Eye (tissue), 1 donor: ENCODE results near the gene KIAA0319L.
"Not testable (repeated sequence)": the region's sequence is repeated elsewhere in the genome, so short reads cannot be mapped to it uniquely, and the experiment has no call there.

Source experiments
- DNase-seq: peaks from one replicate; pipeline ENCODE4 v3.0.0-alpha.2; 2015

The KIAA0319L gene

DNA sequence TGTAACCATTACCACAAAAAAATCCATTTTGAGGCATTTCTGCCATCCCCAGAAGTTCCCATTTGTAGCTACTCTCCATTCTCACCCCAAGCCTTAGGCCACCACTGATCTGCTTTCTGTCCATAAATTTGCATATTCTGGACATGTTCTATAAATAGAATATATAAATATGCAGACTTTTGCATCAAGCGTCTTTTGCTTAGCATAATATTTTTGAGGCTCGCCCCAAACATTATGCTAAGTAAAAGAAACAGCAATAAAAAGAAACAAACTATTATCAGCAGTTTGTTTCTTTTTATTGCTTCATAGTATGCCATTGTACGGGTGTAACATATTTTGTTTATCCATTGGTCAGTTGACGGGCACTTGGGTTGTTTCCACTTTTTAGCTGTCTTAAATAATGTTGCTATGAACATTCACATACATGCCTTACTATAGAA is 23.8 kb upstream of the KIAA0319L start:
- no peak for DNase-seq

DNA sequence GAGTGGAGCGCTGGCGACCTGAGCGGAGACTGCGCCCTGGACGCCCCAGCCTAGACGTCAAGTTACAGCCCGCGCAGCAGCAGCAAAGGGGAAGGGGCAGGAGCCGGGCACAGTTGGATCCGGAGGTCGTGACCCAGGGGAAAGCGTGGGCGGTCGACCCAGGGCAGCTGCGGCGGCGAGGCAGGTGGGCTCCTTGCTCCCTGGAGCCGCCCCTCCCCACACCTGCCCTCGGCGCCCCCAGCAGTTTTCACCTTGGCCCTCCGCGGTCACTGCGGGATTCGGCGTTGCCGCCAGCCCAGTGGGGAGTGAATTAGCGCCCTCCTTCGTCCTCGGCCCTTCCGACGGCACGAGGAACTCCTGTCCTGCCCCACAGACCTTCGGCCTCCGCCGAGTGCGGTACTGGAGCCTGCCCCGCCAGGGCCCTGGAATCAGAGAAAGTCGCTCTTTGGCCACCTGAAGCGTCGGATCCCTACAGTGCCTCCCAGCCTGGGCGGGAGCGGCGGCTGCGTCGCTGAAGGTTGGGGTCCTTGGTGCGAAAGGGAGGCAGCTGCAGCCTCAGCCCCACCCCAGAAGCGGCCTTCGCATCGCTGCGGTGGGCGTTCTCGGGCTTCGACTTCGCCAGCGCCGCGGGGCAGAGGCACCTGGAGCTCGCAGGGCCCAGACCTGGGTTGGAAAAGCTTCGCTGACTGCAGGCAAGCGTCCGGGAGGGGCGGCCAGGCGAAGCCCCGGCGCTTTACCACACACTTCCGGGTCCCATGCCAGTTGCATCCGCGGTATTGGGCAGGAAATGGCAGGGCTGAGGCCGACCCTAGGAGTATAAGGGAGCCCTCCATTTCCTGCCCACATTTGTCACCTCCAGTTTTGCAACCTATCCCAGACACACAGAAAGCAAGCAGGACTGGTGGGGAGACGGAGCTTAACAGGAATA is 20.1 kb upstream of the KIAA0319L start:
- peak; percentile 46 for DNase-seq

DNA sequence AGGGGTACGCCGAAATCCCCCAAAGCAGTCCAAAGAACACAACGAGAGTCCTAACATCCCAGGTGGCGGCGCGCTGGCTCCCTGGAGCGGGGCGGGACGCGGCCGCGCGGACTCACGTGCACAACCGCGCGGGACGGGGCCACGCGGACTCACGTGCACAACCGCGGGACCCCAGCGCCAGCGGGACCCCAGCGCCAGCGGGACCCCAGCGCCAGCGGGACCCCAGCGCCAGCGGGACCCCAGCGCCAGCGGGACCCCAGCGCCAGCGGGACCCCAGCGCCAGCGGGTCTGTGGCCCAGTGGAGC is 19.5 kb upstream of the KIAA0319L start:
- not testable (repeated sequence) for DNase-seq

DNA sequence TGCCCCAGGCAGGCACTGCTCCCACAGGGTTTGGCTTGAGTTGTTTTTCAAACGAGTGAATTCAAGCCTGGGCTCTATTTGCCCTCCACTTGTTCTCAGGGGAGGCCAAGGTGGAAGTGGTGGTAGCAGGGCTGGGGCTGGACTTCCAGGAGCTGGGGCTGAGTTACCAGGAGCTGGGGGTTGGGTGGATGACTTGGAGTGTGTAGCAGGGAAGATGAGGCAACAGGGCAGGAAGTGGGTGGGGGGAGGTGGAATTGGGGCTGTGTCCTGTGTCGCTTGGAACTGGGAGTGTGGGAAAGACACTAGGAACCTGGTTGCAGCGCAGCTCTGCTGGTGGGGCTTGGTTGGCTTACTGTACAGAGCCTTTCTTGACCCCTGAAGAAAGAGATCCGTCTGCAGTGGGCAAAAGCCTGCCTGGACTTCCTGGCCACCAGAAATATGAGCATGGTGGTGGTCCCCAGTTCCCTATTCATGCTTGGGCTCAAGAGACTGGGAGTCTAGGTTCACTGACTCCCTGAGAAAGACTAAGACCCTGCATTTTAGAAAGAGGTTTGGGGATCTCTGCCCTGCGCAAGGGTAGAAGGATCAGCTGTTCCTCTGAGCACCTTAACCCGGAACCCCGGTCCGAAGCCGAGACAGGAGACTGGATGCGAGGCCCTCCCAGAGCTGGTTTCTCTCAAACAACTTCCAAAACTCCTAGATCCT is 19.0 kb upstream of the KIAA0319L start:
- peak; percentile 19 for DNase-seq

DNA sequence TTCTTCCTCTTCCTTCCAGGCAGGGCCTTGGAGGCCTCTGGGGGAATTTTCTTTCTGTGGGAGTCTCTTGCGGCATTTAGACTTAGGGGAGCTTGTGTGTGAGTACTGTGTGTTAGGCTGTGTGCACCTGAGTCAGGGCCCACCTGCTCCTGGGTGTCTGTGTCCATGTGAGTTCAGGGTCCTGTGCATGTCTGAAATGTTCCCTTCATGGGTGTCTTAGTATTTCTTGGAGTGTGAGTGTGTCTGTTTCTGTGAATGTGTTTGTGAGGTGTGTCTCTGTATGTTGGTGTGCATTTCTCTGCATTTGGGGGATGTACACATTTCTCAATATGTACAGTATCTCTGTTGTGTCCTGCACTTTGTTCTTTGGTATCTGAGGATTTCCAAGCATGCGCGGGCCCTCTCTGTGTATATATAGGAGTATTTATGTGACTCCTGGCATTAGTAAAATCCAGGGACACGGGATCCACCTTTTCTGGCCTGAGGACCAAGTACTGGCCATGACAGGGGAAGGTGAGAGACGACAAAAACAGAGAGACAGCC is 18.3 kb upstream of the KIAA0319L start:
- DNase-seq = no peak

DNA sequence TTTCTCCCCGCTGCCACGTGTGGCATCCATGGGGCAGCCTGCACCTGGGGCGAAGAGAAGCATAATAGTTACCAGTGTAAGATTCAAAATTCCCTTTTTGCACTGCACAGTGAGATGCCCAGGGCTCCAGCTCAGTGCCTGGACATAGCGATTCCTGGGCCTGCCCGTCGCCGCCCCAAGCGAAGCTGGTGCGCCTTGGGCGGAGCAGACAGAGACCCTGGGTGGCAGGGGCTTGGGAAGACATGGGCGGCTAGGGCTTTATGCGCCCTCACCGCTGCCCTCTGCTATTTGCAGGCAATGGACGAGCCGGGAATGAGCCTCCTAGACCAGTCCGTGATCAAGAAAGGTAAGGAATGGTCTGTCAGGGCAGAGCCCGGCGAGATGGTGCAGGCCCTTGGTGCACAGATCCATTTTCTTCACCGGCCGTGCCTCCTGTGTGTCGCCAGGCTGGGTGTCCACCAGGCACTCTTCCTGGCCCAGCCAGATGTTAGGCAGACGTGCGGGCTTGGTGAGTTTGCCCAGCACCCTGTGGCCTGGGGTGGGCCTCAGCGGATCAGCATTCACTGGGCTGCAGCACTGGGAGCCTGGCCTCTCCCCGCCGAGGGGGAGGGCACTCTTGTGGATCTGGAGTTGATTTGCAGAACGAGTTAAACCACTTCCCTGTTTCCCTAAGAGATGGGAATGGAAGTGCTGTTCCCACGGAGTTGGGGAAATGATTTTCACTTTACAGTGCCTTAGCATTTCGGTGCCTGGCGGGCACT is 17.6 kb upstream of the KIAA0319L start:
- DNase-seq = peak; percentile 41

DNA sequence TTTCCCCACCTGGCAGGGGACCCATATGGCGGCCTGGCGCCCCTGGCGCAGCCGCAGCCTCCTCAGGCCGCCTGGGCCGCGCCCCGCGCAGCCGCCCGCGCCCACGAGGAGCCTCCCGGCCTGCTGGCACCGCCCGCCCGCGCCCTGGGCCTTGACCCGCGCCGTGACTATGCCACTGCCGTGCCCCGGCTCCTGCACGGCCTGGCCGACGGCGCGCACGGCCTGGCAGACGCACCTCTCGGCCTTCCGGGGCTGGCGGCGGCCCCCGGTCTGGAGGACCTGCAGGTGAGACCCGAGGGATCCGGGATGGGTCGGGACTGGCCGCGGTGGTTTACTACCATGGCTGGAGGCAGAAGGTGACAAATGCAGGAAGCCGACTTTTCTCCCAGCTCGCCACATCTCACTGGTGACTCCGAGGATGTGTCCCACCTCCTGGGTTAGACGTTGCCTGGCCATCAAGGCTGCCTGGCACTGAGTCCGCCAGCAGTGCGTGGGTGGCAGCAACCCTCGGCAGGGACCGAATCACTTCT is 17.0 kb upstream of the KIAA0319L start:
- DNase-seq = no peak

DNA sequence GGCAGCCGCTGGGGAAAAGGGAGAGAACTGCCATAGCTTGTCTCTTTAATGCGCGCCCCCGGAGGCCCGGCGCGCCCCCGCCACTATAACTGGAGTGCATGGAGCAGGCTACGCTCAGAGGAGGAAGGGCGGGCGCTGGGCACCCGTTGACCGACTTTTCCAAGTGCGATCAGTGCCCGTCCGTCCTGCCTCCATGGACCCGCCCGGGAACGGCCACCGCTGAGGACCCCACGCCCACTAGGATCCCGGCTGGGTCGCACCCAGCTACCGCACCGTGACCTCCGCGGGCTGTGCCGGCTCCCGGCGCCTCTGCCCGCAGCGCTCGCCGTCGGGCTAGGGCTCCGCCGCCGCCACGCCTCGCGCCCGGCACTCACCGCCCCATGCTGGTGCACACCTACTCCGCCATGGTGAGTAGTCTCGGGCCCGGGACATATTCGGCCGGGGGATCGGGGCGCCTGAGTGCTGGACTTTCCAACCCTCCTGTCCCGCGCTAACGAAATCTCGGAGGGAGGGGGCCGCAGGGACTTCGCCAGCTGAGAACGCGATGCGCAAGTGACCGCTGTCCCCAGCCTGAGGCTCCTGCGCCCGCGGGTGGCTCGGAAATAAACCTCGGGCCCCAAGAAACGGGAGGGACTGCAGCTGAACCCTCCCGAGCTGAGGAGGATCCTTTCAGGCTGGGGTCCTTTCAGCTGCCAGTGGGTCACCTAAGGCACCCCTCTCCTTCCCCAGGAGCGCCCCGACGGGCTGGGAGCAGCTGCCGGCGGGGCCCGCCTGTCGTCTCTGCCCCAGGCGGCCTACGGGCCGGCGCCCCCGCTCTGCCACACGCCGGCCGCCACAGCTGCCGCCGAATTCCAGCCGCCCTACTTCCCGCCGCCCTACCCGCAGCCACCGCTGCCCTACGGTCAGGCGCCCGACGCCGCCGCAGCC is 16.3 kb upstream of the KIAA0319L start, which contains the start of gene TFAP2E:
Gene TFAP2E, plus strand, starts transcription at position 117 of the 927 bp plus-strand sequence. Its CDS starts 264 bp downstream, at position 381.
- DNase-seq = peak; percentile 77

DNA sequence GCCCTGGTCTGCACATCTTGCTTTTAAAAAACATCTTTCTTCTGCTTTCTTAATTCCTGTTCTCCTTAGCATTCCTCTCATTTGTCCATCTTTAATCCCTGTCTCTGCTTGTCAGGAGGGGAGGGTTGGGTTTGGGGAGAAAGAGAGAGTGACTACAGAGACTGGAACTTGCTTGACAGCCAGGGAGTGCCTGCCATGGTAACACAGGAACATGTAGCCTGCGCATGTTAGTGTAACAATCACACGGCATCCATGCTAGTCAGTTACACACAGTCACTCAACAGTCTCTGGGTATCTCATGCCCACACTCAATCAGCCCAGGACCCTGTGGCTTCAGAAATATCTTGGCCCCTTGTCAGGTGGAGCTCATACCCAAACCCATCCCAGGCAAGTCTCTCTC is 15.1 kb upstream of the KIAA0319L start:
- no peak for DNase-seq

DNA sequence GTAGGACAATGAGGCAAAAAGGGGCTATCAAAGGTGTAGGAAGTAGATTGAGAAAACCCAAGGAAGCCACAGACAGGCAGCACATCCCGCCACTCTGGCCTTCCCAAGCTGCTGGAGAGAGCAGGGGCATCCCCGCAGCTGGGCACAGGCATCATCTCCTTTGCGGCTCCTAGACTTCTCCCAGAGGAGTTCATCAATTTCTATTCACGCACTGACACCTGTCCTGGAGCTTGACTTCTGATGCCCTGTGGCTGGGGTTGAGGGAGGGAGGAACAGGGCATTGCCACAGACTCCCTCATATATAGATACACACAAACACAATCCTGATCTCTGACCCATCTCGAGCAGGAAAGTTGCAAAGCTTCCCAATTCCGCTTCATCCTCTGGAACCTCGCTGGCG is 14.1 kb upstream of the KIAA0319L start:
- DNase-seq = no peak

DNA sequence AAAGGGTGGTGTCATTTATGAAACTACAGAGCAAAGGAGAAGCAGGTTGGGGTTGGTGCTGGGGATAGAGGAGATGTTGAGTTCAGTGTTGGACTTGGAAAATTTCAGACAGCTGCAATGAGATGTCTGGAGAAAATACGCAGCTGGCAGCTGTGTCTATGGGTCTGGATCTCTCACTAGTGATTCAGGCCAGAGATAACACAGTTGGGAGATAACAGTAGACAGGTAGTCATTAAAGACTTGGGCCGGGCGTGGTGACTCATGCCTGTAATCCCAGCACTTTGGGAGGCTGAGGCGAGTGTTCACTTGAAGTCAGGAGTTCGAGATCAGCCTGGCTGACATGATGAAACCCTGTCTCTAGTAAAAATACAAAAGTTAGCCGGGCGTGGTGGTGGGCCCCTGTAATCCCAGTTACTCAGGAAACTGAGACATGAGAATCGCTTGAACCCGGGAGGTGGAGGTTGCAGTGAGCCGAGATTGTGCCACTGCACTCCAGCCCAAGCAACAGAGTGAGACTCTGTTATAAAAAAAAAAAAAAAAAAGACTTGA is 13.5 kb upstream of the KIAA0319L start:
- no peak for DNase-seq

DNA sequence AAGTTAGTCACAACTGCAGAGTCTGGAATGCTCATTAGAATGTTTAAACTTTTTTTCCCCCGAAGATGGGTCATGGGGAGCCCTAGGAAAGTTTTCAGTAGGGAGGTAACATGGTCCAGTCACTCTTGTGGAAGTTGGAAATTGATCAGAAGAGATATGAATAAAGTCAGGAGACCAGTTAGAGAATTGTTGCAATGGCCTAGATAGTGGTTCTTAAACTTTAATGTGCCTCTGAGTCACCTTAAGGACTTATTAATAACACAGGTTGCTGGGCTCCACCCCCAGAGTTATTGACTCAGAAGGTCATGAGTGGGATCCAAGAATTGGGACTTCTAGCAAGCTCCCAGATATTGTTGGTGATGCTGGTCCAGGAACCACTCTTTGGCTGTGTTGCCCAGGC is 12.7 kb upstream of the KIAA0319L start:
- no peak for DNase-seq

DNA sequence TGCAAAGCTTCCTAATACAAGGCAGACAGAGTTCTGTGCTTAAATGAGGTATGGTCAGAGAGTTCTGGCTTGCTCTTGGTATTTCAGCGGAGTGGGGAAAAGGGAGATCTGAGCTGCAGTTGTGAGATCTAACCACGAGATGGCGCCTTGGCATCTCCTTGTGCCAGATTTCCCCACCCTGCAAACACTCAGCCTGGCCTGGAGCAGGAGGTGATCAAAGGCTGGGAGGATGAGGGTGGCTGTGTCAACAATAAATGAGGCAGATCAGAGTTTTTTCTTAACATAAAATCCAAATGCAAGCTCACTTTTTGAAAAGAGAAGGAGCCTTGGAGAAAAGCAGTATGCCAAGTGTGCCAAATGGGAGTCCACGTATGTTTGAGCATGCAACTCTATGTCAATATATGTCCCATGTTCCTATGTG is 11.8 kb upstream of the KIAA0319L start:
- peak; percentile 94 for DNase-seq

DNA sequence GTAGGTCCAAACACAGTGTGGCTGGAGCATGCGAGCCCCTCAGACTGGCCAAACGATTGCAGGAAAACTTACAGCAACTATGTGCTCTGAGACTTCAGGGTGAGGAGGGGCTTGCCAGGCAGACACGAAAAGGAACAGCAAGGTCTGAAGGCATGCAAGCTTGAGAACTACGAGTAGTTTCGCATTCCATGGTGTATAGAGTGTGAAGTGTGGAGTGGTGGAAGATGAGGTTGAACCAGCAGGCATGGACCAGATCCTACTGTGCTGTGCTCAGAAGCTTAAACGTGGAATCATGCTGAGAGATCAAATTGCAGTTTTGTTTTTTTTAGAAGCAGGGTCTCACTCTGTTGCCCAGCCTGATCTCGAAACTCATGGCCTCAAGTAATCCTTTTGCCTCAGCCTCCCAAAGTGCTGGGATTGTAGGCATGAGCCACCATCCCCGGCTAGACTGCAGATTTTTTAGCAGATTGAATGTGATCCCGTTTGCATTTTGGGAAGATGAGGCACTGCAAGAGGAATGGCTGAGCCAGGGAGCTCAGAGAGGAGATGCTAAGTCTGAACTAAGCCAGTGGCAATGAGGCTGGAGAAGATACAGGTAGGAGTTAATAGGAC is 10.8 kb upstream of the KIAA0319L start:
- no peak for DNase-seq

DNA sequence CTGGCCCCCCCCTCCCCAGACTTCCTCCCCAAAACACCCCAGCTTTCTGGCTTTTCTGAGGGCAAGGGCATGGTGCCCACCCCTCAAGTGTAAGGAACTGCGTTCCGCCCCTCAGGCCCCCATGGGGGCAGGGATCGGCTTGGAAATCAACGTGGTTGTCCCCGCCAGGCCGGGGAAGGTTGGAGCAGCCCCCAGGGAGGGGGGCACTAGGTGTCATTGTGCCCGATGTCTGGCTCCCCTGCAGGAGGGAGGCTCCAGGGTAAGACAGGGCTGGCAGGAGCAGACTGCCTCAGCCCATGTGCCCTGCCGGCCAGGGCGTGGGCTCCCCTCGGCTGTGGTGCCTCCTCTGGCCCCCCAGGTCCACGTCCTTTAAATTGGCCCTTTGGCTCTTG is 8.5 kb upstream of the KIAA0319L start:
- no peak for DNase-seq

DNA sequence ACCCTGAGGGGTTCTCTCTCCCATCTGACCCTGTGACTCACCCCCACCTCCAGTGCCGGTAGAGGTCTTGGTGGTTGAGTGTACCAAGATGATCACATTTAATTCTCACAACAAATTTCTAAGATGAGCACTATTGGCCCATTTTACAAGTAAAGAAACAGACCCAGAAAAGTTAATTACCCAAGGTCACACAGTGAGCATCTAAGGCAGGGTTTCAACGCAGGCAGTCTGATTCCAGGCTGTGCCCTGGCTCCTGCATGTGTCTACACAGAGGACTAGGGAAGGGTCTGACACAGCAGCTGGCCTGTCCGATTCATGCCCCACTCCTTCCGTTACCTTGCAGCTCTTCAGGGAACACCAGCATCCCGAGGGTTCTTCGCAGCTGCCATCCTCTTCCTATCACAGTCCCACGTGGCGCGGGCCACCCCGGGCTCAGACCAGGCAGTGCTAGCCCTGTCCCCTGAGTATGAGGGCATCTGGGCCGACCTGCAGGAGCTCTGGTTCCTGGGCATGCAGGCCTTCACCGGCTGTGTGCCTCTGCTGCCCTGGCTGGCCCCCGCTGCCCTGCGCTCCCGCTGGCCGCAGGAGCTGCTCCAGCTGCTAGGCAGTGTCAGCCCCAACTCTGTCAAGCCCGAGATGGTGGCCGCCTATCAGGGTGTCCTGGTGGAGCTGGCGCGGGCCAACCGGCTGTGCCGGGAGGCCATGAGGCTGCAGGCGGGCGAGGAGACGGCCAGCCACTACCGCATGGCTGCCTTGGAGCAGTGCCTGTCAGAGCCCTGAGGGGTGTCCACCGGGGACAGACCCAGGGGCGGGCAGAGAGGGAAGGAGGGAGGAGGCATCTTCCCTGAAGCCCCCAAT is 7.9 kb upstream of the KIAA0319L start:
- DNase-seq = no peak

DNA sequence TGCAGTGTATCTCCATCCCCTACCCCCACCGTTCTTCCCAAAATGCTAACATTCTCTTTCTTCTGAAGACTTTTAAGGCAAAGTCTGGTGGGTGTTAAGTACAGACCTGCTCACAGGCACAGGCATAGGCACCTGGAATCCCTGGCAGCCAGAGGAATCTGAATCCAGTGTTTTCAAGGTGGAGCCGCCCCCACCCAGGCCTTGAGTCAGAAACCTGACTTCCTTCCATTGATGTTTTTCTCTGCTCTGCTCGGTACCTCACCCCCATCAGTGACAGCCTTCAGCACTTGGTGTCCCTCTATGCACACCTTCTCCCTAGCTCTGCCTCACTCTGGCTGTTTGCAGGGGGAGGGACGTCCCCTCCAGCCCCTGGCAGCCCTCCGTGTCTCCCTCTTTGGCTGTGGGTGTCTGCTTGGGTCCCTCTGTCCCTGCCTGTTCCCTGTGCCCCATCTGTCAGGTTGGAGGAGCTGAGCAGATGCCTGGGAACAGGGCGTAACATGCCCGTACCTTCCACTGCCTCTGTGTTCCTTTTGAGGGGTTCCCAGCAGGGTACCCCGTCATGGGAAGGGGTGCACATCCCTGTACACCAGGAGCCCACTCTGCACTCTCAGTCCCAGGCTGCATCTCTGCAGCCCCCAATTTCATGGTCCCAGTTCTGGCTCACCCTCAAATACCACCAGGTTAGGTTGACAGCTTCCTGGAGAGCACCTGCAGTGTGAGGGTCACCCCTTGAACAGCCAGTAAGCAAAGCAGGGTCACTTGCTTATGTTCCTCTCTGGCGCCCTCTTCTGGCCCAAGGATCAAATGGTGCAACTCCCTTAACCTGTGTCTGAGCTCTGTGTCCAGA is 7.1 kb upstream of the KIAA0319L start:
- DNase-seq = peak; percentile 87

DNA sequence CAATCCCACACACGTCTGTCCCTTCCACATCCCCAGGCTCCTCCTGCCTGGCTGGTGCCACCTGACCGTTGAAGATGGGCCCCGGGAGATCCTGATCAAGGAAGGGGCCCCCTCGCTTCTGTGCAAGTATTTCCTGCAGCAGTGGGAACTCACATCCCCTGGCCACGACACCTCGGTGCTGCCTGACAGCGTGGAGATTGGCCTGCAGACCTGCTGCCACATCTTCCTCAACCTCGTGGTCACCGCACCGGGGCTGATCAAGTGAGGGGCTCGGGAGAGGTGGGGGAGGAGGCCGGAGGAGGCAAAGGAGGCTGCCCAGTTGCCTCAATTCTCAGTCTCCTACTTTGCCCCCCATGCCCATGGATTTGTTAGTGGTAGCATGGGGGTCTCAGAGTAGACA is 6.0 kb upstream of the KIAA0319L start:
- DNase-seq = no peak
